Activated CD4-positive, alpha-beta T cell treated with anti-CD3 and anti-CD28 coated beads, Interleukin-2, amount 50 U/mL, for 48 hours (primary cell): ENCODE data around the gene COL6A3.

ENCODE experiments used
- DNase-seq, 2 experiments: peaks; one replicate each; pipeline ENCODE4 v3.0.0-alpha.2; 2020

The COL6A3 gene

DNA sequence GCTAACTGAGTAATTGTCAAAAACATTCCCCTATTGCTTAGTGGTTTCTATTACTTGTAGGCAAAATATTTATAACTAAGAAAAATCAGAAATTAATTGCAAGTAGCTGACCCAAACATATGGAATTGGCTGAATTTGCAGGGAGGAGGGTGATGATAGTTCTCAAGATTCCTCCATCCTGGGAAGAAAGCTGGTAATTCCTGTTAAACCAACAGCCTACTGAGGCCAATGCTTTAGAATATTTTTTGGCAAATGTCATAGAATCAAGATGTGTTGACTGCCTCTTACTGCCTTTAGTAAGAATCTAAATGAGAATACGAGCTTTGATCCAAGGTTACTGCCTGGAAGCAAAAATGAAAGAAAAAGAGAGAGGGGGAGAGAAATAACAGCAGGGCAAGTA, 120.0 kb downstream of the COL6A3 start:
- no peak for DNase-seq

GRCh38 chr2:237291138-237291792, 122.7 kb downstream of the COL6A3 start:
- peak; percentile 47 to 56 for DNase-seq

DNA sequence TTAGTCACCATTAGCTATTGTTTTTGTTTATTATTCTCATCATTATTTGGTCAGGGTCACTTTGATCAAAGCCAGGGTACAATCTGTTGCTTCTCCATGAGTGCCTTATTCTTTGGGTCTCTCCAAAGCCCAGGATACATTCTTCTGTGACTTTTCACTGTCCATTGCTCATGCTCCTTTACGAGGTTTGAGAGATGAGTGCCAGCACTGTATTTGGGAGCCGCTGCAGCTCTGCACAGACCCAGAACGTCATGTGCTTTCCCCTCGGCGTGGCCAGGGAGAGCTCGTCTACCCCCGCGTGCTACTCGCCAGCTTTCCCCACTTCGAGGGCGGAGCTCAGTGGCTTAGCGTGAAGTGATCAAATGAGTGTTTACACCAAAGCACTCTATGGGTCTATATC, 123.7 kb downstream of the COL6A3 start:
- DNase-seq, result no peak

GRCh38 chr2:237289139-237289538, 124.8 kb downstream of the COL6A3 start:
- DNase-seq, result no peak

DNA sequence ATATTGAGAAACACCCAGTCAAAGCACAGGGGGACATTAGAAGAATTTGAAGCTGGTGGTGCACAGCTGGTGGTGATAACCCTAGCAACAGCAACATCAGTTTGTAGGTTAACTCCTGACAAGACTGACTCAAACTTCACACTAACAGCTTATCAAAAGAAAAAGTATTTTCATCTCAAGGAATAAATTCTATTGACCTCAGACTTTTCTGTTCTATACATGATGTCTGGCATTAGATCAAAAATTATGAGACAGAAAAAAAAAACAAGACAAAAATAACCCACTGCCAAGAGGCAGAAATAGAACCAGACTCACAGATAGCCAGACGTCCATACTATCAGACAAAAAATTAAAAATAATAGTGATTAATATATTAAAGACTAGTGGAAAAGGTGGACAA, 126.1 kb downstream of the COL6A3 start:
- no peak for DNase-seq

DNA sequence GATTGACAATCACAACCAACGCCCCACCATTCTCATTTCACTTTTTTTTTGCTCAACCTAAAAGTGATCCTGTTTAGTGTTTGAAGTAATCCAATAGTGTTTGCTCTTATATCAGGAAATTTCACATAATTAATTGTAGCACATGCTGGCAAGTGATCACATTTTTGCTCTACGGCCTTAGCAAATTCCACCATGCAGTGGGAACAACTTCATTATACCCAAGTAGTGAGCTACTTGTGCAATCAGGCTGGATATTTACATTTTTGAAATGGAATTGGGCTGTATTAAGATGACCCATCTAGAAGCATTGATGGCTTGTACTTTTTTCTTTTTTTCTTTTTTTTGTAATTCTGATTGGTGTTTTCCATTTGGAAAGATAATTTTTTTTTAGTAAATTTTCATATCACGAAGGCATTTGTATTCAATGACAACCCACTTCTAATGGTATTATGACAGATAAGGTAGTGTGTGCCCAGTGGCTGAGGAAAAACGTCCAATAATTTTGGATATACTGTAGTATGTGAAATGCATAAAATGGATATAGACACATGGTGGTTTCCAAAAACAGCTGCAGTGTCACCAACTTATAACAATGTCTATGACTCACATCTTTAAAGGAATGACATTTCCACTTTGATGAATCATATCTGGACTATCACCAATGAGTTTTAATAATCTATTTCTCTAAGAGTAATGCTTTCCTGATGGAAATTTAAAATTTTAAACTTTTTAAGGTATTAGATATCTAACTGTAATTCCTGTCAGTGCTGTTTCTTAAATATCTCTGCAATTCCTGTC, 130.6 kb downstream of the COL6A3 start:
- no peak for DNase-seq

DNA sequence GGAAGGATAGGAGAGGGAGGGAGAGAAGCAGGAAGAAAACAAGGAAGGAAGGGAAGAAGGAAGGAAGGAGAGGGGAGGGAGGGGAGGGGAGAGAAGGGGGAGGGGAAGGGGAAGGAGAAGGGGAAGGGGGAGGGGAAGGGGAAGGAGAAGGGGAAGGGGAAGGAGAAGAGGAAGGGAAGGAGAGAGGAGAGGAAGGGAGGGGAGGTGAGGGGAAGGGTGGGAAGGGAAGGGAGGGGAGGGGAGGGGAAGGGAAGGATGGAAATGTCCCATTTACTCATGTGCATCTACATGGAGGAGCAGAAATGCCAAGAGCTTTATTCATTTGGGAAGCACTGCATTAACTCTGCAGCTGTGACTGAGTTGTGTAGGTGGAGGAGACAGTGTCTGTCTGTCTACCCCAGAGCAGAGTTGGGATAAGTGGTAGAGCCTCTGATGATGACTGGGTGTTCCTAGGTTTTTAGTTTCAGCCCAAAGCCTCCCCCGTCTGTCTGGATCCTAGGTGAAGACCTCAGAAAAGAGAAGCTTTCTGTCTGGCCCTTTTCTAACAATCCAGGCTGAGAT, 131.3 kb downstream of the COL6A3 start:
- DNase-seq, result no peak

DNA sequence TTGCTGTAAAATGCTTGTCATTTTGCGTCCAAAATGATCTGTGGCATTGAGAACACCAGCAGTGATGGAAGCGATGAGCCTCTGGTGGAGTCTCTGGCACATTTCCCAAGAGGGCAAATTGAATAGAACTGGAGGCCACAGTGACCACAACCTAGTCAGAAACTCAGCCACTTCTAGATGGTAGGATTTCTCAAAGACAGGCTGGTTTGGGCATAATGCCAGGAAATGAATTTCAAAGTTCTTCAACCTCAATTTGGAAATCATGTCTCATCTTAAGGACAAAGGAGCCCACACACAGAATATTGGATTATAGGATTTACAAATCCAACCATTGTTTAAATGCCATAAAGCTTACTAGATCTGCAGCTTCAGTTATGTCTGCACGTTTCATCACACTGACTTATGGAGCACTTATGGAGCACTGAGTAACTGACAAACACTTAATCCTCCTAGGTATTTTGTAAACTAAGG, 132.1 kb downstream of the COL6A3 start:
- no peak for DNase-seq

DNA sequence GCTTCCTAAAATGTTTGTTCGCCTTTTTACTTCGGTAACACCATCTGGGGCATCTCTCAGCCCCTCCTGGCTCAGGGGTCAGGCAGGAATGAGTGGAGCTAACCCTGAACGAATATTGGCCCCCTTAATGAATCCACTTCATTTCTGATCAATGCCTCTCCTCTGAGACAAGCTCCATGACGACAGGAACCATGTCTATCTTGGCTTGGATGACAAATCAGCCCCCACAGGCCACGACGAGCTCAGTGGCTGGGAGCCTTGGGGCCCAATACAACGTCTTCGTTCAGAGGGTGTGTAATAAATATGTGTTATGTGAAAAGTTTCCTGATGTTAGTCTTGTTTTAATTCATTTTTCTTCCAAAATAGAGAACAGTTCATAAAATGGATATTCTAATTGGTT, 133.0 kb downstream of the COL6A3 start:
- DNase-seq, result no peak

DNA sequence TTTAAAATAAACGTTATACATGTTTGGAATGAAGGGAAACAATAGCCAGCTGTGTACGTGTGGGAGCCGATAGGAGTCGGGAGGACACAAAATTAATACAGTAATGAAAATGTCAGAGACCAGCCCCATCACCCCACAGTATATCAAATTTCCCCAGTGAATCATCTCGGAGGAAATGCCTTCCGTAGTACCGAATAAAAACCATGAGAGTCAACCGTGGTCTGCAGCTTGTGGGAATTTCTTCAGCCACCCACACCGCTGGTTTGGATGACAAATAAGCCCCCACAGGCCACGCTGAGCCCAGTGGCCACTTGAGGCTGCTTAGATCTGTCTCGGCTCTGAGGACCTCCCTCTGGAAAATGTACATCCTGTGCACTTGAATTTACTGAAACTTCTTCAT, 133.7 kb downstream of the COL6A3 start:
- DNase-seq, result no peak

DNA sequence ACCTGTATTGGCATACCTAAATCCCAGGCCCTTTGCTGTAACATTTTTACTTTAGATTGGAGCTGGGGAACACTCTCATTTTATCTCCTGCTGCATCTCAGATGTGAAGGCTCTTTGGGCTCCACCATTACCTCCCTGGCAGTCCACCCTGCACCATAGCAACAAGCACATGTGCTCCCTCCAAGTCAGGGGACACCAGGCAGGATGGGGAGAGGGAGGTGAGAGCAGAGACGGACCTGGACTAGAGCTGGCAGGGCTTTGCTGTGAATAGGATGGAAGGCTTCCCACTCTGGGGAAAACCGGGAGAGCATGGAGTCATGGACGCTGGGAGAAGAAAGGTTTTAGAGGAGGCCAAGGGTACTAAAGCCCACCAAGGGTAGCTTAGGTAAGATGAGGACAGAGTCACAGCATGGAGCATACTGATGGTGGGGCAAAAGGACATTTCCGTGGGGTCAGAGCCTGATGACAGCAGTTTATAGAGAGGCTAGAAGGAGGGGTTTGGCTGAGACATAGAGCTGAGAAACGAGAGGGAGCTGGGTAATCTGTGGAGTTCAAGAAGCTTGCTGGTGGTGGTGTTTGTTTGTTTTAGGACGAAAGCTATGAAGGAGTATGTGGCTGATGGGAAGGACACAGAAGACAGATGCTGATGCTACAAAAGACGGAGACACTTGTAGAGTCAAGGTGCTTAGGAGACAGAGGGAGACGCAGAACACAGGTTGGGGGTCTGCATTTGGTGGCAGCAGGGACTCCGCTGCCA, 134.8 kb downstream of the COL6A3 start:
- no peak for DNase-seq

- DNase-seq, result no peak
Observed at GRCh38 chr2:237278568-237278967, 135.4 kb downstream of the COL6A3 start.

- no peak for DNase-seq
Observed at GRCh38 chr2:237276716-237277490, 137.1 kb downstream of the COL6A3 start.
